GM19240 (cell line): ENCODE data around the gene WLS.

Experiments
- DNase-seq: peaks from one replicate; pipeline ENCODE4 v3.0.0; 2011; ENCODE audit warnings: low spot score; ENCODE audit not compliant: insufficient read length

WLS gene

DNA sequence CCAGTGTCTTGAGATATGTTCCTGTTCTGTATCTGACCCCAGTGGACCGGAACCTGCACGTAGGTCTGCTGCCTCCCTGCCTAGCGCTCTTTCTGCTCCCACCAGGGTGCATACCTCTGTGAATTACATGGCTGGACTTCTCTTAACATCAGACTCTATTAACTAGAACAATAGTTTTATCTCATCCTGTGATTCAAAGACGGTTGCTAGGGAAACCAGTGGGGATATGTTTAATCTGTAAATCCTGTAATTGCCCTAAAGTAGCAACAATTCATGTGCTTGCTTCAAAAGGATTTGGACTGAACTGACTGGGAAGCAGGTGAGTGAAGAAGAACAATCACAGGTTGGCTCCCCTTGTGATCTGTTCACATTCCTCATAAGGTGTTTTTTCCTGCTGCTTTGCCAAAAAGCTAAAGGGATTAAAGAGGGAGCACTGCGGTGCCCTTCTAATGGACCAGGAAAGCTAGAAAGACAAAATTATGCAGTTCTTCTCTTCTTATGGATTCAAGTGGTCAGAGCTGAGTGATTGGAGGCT, 129.2 kb downstream of the WLS start:
- no peak for DNase-seq

DNA sequence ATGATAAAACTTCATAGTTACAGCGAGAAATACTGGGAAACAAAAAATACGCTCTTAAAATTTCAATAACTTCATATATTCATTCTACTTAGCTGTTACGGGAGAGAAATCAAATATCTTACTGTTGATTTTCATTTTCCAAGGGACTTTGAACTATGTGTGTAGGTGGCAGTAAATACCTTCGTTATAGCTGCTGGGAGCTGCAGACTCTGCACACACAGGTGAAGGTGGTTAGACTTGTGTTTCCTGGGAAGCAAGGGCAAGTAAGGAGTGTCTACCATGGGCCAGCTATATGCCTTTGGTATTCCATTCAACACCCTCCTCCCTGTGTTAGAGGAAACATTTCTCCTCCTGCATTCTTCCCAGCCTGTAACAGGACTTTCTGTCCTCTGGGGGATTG, 130.5 kb downstream of the WLS start:
- no peak for DNase-seq

DNA sequence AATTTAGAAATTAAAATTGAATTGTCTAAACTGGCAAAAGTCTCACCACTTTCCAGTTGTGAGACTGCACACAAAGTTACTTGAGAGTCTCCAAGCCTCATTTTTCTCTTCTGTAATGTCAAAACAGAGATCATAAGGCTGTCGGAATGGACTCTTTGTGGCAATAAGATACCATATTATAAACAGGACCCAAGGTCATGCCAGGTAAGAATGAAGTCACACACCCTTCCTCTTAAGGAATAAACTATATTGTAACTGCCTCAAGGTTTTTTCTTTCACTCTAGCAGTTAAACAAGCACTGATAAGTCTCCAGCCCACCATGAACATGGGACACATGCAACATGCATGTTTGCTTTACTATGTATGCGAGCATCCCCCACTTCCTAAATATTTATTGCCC, 131.8 kb downstream of the WLS start:
- no peak for DNase-seq

DNA sequence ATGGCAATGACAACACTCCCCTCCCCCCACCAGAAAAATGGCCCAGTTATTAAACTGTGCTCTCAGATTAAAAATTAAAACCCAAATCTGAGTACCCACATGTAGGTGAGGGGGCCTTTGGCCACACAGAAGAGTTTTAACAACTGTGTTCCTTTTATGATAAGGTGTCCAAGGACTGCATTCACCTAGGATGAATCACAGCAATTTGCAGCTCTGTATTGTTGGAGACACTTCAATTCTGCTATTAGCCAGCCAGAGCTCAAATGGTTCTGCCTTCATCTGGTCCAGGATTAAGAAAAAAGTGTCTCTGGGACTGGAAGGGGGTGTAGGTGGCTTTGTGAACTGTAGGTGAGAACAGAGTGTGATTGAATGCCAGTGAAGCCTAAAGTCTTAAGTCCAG, 138.6 kb downstream of the WLS start:
- no peak for DNase-seq

DNA sequence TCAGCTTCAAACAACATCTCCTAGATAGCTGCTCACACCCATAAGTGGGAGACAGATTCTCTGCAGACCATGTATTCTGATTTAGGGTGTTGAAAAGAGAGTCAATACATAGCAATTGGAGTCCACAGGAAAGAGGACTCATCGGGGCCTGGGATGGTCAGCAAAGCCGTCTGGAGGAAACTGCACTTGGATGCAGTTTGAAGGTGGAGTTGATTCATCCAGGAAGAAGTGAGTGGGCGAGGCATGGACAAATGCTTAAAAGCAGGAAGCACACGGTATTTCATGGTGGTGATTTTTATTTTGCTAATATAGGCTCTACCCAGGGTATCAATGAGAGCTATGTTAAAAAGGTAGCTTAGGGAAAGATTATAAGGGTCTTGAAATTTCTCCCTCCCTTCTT, 145.1 kb downstream of the WLS start:
- no peak for DNase-seq

DNA sequence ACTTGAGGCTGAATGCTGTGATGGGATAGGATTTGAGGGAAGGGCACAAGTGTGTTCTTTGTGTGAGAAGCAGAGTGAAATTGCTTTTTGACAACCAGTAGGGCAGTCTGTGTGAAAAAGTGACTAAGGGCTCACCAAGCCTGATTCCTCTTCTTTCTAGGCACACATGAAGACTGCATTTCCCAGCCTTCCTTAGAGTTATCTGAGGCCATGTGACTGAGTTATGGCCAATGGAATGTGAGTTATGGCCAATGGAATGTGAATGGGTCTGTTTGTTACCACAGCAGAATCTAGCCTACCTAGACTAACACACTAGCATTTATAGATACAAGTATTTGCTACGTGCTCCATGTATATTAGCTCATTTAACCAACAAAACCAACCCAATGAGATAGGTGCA, 146.6 kb downstream of the WLS start:
- DNase-seq: no peak

DNA sequence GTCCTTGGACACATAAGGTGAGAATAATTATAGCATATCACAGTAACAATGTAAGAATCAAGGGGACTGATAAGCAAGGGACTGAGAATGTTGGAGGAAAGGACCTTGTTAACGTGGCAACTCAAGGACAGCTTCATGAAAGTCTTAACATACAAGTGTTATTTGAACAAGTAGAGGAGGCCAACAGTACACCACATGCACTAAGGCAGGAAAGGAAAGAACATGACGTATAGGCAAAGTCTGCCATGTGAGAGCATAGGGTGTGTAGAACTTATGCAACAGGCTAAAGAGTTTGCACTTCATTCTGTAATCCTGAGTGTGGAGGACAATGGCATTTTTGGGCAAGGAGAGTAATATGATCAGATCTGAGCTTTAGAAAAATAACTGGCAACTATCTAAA, 148.6 kb downstream of the WLS start:
- no peak for DNase-seq

DNA sequence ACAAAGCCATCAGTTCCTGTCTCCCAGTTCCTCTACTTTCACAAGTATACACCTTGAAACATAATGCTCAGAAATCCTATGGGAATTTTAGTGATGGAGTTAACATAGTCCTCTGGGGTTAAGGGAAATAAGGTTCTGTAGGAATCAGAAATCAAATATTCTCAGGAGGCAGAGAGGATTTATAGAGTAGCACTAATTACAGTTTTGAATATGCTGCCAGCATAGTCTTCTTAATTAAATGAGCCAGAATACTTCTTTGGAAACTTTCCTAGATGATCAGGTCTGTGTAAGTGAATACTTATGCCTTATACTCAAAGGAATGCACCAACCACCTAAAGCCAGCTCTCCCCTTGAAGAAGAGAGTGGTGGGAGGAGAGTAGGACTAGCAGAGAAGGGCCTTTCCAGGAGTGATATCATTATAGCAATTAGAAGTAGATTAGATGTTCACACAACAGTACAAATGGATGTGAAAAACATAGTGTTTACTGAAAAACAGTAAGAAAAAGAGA, 150.5 kb downstream of the WLS start:
- DNase-seq: no peak

DNA sequence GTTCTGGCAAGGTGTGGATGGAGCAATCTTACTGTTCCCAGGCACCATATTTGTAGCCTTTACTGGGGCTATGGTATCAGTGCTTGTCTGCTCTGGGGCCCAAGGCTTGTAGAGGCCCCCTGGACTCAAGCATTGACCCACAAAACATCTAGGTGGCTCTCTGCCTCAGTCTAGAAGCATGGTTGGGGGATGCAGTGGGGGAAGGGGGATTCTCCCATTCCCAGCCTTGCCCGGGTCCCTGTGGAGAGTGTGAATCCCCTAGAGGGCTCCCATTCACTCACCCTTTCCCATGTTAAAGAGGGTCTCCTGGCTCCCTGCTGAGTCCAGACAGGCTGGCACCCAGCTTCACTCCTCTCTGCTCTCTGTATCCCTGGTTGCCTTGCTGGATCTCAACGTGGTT, 153.7 kb downstream of the WLS start:
- DNase-seq: no peak
